GM18499 (cell line): Measurements from ENCODE around the gene TRIP10.
"Not testable (repeated sequence)": the region's sequence is repeated elsewhere in the genome, so short reads cannot be mapped to it uniquely, and the experiment has no call there.

Source experiments
- ATAC-seq: cut with Tn5 transposase; IDR thresholded peaks from one replicate; pipeline ENCODE4 v1.9.1; 2021; ENCODE audit warnings: moderate number of reproducible peaks; ENCODE audit not compliant: insufficient read depth, unreplicated experiment

Gene TRIP10

DNA sequence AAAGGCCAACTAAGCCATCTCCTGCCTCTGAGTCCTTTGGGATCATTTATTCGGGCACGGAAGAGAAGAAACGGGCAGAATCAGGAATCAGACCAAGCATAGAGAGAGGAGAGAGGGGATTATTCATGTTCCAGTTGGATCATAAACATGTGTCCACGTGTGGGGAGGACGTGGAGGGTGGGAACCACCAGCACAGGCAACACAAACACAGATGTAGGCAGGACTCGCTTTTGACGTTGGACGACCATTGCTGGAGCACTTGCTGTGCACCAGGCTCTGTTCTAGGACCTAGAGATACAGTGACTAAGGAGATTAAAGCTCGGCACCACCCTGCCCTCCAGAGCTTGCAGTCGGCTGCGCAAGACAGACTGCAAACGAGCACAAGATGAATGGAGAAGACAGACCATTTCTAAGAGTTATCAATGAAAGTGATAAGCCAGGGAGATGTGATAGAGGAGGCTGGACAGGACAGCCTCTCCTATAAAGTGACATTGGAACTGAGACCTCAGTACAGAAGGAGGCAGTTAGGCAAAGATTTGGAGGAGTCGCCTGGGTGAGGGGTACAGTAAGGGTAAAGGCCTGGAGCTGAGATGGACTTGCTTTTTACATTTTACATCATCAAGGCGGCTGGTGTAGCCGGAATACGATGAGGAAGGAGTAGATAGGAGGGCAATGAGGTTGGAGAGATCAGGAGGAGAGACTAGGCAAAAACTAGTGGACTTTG is 27.0 kb downstream of the TRIP10 start:
- ATAC-seq = no peak

DNA sequence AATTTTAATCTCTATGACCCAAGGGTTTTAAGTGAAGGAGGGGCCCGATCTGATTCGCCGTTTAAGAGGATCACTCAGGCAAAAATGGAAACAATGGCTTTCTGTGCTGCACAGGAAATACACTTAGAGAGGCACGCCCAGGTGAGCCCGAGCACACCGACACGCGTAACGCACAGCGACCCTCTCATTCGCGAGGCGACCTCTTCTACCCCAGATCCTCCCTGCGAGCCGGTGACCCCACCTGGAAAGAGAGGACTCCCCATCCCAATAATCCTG is 27.5 kb downstream of the TRIP10 start:
- ATAC-seq = peak; percentile 17

DNA sequence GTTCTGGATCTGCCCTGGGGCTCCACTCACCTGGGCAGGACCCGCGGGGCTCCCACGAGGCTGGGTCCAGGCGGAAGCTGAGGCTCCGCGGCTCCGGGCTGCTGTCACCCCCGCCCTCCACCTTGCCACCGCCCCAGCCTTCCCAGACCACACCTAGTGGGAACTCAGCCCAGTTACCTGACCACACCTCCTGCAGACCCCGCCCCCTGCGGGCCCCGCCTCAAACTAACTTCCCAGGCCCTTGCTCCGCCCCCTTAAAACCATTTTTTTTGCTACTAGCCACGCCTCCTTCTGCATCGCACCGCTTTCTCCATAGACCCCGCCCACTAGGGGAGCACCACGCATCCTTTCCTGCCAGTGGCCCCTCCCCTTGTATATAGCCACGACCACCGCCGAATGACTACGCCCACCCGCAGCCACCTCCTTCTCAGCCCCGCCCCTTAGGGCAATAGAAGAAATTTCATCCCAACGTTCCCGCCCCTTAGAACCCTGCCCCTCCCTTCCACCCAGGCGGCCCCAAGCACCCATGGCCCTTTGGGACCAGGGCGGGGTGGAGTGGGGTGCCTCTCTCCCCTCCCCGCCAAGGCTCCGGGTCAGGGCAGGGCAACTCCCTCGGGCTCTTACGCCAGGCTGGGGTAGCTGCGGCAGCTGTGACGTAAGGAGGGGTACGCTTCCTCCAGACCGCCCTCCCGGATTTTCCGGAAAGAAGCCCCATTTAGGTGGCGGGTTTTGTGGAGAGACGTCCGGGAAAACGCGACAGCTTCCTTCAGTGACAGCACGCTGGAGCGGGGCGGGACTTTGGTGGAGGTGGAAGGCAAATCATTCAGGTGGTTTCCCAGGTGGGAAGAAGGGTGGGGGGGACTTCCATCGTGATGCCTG is 28.1 kb downstream of the TRIP10 start, which contains the start of gene SH2D3A:
SH2D3A (minus strand) TSS at position 79 of the 879 bp plus-strand sequence. CDS start 3,687 bp downstream, outside the sequence.
- peak; percentile 45 for ATAC-seq

DNA sequence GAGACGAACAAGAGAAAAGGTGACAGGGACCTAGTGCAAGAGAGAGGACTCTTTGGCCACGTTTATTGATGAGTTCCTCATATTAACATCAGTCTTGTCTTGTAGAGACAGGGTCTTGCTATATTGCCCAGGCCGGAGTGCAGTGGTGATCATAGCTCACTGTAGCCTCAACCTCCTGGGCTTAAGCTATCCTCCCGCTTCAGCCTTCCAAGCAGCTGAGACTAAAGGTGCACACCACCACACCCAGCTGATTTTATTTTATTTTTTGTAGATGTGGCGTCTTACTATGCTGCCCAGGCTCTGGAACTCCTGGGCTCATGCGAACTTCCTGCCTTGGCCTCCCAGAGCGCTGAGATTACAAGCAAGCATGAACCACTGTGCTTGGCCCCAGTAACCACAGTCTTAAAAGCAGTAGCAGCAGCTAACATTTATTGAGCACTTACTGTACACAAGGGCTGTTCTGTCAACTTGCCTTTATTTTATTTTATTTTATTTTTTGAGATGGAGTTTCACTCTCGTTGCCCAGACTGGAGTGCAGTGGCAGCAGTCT is 28.8 kb downstream of the TRIP10 start:
- no peak for ATAC-seq

DNA sequence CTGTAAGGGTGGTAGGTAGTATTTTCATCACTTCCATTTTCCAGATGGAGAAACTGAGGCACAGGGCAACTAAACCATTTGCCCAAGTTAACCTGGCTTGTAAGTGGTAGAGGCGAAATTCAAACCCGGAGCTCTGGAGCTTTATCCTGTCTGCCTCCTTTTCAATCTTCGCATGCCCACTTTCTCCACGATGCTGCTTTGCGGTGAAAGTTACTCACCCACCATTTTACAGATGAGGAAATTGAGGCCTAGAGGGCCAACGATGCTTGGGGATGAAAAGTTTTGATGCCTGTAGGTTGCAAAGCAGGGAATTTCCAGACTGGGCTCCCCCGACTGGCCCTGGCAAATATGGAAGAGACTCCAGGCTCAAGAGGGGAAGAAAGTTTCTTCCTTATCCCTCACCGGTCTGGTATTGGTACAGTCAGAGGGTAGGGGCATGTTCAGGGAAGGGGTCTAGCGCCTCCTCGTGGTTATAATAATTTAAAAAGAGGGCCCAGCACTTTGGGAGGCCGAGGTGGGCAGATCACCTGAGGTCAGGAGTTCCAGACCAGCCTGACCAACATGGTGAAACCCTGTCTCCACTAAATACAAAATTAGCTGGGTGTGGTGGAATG is 29.6 kb downstream of the TRIP10 start:
- ATAC-seq = no peak

DNA sequence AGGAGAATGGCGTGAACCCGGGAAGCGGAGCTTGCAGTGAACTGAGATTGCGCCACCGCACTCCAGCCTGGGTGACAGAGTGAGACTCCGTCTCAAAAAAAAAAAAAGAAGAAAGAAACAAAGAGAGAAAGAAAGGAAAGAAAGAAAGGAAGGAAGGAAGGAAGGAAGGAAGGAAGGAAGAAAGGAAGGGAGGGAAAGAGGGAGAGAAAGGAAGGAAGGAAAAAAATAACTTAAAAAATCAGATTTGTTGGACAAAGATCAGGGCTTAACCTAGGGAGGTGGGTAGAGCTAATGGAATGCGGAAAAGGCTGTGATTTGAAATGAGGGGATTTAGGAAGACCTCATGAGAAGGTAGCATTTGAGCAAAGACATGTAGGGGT is 32.2 kb downstream of the TRIP10 start:
- not testable (repeated sequence) for ATAC-seq

DNA sequence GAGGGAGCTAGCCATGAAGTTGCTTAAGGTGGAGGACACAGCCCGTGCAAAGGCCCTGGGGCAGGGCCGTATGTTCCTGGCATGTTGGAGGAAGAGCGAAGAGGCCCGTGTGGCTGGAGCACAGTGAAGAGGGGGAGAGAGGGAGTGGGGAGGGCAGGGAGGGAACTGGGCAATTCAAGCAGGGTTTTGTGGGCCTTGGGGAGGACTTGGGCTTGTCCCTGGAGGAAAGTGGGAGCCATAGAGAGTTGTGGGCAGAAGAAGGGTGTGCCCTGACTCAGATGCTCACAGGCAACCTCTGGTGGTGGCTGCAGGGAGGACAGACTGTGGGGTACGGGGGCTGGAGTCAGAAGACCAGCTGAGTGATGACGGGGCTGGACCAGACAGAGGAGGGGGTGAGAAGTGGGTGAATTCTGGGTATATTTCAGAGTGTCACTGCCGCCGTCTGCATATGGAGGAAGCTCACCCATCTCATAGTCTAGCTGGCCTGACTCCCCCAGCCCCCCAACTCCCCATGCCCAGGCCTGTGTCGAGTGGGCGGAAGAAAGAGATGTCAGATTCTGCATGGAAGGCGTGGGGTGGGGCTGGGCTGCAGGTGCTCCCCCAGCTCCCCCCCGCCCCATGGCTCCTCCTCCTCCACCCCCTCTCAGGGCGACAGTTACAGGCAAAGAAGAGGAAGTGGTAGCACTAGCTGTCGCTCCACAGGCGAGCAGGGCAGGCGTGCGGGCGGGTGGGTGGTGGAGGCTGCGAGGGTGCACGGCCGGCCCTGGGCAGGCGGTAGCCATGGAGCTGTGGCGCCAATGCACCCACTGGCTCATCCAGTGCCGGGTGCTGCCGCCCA is 32.8 kb downstream of the TRIP10 start, which contains the start of gene VAV1:
VAV1 (plus strand) TSS at position 681 of the 838 bp plus-strand sequence; CDS start at position 781, 100 bp downstream.
- ATAC-seq = no peak

DNA sequence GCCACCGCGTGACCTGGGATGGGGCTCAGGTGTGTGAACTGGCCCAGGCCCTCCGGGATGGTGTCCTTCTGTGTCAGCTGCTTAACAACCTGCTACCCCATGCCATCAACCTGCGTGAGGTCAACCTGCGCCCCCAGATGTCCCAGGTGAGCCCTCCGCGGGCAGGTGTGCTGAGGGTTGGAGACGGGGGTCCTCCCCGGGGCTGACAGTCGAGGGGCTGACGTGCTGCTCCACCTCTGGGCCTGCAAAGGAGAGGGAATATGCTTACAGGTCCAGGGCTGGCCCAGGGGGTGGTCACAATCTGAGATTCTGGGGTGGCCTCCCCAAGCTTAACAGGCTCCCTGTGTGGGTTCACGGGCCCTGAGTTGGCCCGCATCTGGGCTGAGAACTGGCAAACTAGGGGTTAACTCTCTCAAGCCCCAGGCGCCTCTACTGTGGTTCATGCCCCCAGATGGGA is 33.4 kb downstream of the TRIP10 start:
- ATAC-seq = no peak

DNA sequence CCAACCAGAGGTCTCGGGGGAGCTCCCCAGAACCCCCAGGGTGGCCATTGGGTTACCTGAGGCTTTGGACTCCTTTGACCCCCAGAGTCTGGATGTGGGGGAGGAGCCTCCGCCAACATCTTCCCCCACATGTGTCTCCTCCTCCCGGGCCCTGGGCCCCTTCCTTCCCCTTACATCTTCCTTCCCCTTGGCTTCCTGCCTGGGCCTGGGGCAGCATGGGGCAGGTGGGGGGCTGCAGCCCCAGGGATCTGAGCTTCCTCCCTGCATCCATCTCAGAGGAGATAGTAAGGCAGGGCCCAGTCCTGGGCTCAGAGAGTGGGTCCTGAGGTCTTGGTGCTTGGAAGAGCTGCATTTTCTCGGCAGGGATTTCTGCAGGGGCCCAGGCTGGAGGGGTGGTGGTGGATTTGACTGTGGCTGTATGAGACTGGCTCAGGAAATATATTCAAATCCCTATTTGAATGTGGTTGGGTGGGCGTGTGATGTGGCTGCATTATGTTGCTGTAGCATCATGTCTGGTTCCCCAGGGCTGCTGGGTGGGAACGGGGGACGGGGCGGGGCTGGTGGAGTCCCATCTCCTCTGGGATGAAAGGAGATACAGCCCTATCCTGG is 33.9 kb downstream of the TRIP10 start:
- no peak for ATAC-seq

DNA sequence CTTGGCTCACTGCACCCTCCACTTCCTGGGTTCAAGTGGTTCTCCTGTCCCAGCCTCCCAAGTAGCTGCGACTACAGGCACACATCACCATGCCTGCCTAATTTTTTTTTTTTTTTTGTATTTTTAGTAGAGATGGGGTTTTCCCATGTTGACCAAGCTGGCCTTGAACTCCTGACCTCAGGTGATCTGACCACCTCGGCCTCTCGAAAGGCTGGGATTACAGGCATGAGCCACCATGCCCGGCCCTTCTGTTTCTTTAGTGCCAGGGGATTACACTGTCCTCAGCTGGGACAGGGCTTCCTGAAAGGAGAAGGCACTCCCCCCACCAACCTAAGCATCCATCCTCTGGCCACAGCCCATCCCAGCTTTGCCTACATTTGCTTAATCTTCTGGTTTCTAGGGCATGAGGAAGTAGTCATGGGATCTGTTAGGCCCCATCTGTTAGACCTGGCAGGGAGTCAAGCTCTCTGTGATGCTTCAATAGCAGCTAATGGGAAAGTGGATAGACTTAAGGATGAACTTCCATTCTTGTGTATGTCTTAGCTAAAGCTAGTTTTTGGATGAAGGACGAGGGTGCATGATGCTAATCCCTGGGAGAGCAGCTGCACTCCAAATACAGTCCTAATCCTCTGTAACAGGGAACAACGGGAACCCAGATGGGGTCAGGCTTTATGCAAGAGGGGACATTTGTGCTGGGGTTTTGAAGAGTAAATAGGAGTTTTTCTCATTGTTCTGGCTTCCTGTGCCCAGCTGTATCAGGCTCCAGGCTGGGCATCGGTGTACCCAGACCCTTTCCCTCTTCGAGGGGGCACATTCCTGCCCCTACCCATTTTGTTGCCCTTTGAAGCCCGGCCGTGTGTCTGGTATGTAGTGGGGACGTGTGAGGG is 35.6 kb downstream of the TRIP10 start:
- no peak for ATAC-seq

DNA sequence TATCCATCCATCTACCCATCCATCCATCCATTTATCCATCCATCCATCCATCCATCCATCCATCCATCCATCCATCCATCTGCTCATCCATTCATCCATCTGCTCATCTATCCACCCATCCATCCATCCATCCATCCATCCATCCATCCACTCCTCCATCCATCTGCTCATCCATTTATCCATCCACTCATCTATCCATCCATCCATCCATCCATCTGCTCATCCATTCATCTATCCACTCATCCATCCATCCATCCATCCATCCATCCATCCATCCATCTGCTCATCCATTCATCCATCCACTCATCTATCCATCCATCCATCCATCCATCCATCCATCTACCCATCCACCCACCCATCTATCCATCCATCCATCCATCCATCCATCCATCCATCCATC is 36.6 kb downstream of the TRIP10 start:
- ATAC-seq = not testable (repeated sequence)

DNA sequence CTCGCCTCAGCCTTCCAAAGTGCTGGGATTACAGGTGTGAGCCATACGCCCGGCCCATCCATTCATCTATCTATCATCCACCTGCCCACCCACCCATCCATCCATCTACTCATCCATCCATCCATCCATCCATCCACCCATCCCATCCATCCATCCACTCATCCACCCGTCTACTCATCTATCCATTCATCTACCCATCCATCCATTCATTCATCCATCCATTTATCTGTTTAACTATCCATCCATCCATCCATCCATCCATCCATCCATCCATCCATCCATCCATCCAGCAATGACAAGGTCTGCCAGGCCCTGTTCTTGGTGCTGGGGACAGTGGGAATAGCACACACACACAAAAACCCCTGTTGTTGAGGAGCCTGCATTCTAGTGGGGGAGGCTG is 37.5 kb downstream of the TRIP10 start:
- ATAC-seq = no peak

DNA sequence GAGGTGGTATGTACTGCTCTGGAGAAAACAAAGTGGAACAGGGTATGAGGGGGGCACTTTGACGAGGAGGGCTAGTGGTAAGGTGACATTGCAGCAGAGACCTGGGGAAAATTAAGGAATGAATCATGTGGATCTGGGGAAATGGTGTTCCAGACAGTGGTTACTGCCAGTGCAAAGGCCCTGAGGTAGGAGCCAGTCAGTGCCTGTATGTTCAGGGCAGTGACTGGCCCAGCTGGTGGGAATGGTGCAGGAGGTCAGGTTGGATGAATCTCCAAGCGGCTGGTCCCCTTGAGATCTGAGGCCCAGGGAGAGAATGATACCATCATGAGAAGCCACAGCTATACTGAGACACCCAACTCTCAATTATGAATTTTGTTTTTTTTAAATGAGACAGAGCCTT is 38.0 kb downstream of the TRIP10 start:
- no peak for ATAC-seq

DNA sequence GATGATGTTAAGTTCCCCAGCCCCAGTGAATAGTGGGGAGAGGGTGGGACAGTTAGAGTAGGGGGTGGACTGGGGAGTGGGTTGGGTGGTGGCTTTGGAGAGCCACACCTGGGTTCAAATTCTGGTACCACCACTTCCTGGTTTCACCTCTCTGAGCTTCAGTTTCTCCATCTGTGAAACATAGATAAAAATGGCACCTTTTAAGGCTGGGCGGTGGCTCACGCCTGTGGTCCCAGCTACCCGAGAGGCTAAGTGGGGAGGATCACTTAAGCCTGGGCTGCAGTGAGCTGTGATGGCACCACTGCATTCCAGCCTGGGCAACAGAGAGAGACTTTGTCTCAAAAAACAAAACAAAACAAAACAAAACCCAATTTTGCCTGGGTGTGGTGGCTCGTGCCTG is 38.9 kb downstream of the TRIP10 start:
- no peak for ATAC-seq

DNA sequence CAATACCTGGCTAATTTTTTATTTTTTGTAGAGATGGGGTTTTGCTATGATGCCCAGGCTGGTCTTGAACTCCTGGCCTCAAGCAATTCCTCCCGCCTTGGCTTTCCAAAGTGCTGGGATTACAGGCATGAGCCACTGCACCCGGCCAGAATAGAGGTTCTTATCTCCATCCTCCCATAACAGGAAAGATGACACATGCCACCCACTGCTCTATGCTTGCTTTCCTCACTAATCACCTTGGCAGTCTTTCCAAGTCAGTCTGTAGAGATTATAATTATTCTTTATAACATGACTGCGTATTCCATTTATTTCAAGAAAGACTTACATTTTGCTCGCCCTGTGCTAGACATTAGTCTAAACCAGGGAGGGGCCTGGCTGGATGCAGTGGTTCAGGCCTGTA is 39.7 kb downstream of the TRIP10 start:
- no peak for ATAC-seq

DNA sequence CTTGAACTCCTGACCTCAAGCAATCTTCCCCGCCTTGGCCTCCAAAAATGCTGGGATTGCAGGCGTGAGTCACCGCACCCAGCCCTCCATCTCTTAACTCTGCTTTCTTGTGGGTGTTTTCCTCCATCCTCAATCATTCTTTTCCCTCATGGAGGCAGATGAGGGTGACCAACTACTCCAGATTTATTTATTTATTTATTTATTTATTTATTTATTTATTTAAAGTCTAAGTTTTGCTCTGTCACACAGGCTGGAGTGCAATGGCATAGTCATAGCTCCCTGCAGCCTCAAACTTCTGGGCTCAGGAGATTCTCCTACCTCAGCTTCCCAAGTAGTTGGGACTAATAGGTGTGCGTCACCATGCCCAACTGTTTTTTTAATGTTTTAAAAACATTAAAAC is 47.9 kb downstream of the TRIP10 start:
- no peak for ATAC-seq

DNA sequence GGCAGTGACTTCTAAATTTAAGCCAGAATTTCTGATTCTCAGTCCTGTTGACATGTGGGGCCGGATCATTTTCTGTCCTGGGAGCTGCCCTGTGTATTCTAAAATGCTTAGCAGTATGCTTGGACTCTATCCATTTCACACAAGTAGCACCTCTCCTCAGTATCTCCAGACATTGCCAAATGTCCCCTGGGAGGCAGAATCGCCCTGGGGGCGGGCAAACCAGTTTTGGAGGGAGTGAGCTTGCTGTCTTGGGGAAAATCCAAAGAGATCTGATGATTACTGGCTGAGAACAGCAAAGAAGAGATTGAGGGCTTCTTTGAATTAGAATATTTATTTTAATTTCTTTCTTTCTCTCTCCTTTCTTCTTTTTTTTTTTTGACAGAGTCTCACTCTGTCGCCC is 49.4 kb downstream of the TRIP10 start:
- no peak for ATAC-seq
